K562 (cell line): ENCODE data around the gene MDC1. TPM values are rescaled to one million over a fixed set of nuclear protein-coding genes. Genes with fewer than 3 reads are reported as not detected.

ENCODE experiments used
- C11orf30 ChIP-seq: fragments of 450-650 bp; IDR thresholded peaks from 2 replicates; pipeline ENCODE4 v1.6.1; 2016; ENCODE audit warnings: low read depth, mild to moderate bottlenecking
- CEBPG ChIP-seq, 3 experiments: fragments of 200-800 bp in 1 of 3; sonication (Bioruptor generic) in 1 of 3; sonication (generic) in 1 of 3; formaldehyde crosslinking in 1 of 3; IDR thresholded peaks in 2 of 3; conservative IDR thresholded peaks in 1 of 3; 2 replicates each; pipeline versions ENCODE4 v1.6.1 to v1.8.0; 2016 to 2022; ENCODE audit warnings: missing compliant biosample characterization in 2 of 3, missing genetic modification characterization in 2 of 3, mild to moderate bottlenecking in 1 of 3, missing genetic modification reagents in 1 of 3
- DACH1 ChIP-seq: fragments of 450-650 bp; IDR thresholded peaks from 2 replicates; pipeline ENCODE4 v1.6.1; 2018; ENCODE audit not compliant: partially characterized antibody
- HES1 ChIP-seq: fragments of 450-650 bp; IDR thresholded peaks from 2 replicates; pipeline ENCODE4 v1.6.1; 2016; ENCODE audit warnings: low read depth, mild to moderate bottlenecking, moderate library complexity
- JUND ChIP-seq, 2 experiments: IDR thresholded peaks; 2 replicates in 1 of 2; 3 replicates in 1 of 2; pipeline ENCODE4 v1.6.1; 2011; ENCODE audit warnings: borderline replicate concordance in 2 of 2, low read depth in 2 of 2, low read length in 2 of 2, improper control_type of control experiment in 1 of 2, missing biosample characterization in 1 of 2, missing genetic modification characterization in 1 of 2, missing genetic modification reagents in 1 of 2
- MITF ChIP-seq: IDR thresholded peaks from 2 replicates; pipeline ENCODE4 v1.6.1; 2014; ENCODE audit warnings: antibody characterized with exemption
- SMARCC2 ChIP-seq: fragments of 450-650 bp; IDR thresholded peaks from 2 replicates; pipeline ENCODE4 v1.6.1; 2017; ENCODE audit warnings: antibody characterized with exemption, moderate library complexity, mild to moderate bottlenecking, low read depth
- SP1 ChIP-seq: sonication (generic); formaldehyde crosslinking; IDR thresholded peaks from 2 replicates; pipeline ENCODE4 v1.8.1; 2022; ENCODE audit warnings: mild to moderate bottlenecking, missing genetic modification reagents
- TAL1 ChIP-seq: fragments of 450-650 bp; IDR thresholded peaks from 2 replicates; pipeline ENCODE4 v1.6.1; 2016; ENCODE audit warnings: mild to moderate bottlenecking
- WHSC1 ChIP-seq: IDR thresholded peaks from one replicate; pipeline ENCODE4 v1.6.1; 2012; ENCODE audit warnings: low read length, control low read depth, inconsistent platforms
- ZNF785 ChIP-seq: fragments of 250-450 bp; sonication (Bioruptor Pico); IDR thresholded peaks from 2 replicates; pipeline ENCODE4 v1.4.0; 2020; ENCODE audit warnings: mild to moderate bottlenecking
- polyA plus RNA-seq, 8 experiments: library from polyadenylated mRNA; depleted of rRNA in 4 of 8; stranded (reverse) in 5 of 8; unstranded in 3 of 8; fragments of >200 nt; fragmentation: Nextera tagmentation in 2 of 8; fragmentation: Illumina TruSeq in 1 of 8; extraction: Ambion mirVana in 2 of 8; extraction: Trizol in 1 of 8; gene quantifications; 2 replicates each; pipeline versions ENCODE4 v1.2.1 to v1.2.3, GENCODE V29; 2011 to 2014; ENCODE audit warnings: inconsistent platforms in 1 of 8, missing spikeins in 1 of 8
- total RNA-seq, 7 experiments: library from RNA; depleted of rRNA in 6 of 7; stranded (reverse); fragments of >200 nt in 6 of 7; fragmentation: Illumina TruSeq in 2 of 7; extraction: Trizol in 2 of 7; gene quantifications; 2 replicates each; pipeline versions ENCODE4 v1.2.1 to v1.2.3, GENCODE V29; 2011 to 2021; ENCODE audit warnings: low replicate concordance in 1 of 7
- TF ChIP-seq, protein P1 (sequence below): fragments of 250-450 bp; sonication (Bioruptor Pico); IDR thresholded peaks from 2 replicates; pipeline ENCODE4 v1.5.0; 2021; ENCODE audit warnings: mild to moderate bottlenecking, moderate library complexity
- TF ChIP-seq, protein P2 (sequence below): fragments of 200-800 bp; sonication (Bioruptor generic); IDR thresholded peaks from 2 replicates; pipeline ENCODE4 v1.6.1; 2017; ENCODE audit warnings: missing genetic modification characterization, missing compliant biosample characterization
- TF ChIP-seq, protein P3 (sequence below): fragments of 450-650 bp; formaldehyde crosslinking; IDR thresholded peaks from 2 replicates; pipeline ENCODE4 v1.4.0; 2022; ENCODE audit warnings: missing genetic modification characterization
- TF ChIP-seq, protein P4 (sequence below): fragments of 200-800 bp; sonication (Bioruptor generic); IDR thresholded peaks from 2 replicates; pipeline ENCODE4 v1.6.1; 2017; ENCODE audit warnings: missing genetic modification characterization, missing compliant biosample characterization

Gene MDC1
- total and polyA plus RNA-seq, 9 of the 15 experiments (the other 6 are each of a cell fraction or from before 2014, with no cell fraction given), result 8.2 to 114 (median 20.0) TPM

DNA sequence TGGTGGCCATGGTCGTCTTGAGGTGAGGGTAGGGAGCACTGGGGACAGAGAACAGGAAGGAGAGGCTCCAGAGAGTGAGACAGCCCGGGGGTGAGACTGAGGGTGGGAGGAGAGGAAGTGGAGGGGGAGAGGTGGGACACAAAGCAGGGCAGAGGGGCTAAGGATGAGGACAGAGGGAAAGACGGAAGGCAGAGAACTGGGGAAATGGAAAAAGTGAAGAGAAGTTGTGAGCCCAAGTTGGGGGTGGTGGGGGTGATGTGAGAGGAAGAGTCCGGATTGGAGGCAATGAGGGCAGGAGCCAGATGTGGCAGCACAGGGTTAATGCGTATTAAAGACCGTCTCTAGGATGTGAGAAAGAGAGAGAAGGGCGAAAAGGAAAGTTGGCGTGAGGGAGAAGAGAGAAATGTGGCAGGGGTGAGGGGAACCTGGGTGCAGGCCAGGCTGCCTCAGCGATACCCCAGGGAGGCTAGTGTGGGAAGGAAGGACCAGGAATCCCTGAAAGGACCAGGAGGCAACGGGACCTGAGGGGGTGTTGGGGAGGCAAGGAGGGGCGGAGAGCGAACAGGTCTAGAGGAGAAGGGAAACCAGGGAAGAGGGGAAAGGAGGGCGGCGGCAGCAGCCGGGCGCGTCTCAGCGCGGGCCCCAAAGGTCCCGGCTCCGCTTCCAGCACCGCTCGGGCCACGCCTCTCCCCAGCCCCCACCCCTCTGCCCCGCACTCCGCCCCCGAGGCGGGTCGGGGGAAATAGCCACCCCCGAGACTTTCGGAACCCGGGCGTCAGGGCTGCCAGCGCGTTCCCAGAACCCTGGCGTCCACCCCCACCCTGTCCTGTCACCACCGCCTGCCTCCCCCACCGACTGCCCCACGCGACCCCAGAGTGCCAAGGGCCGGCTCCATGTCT lies 30.8 kb downstream of the MDC1 start, which contains the start of gene PPP1R18 (continued):
- TF ChIP-seq CEBPG (CRISPR knock-in tag; IDR thresholded peaks at IDR 0.05), result no peak
- TF ChIP-seq CEBPG (tag; conservative IDR thresholded peaks at IDR 0.05 in 1 of 2, IDR thresholded peaks at IDR 0.05 in 1 of 2), result no peak
- no peak; the same call in 1 of the 2 replicates for TF ChIP-seq SP1
- no peak for TF ChIP-seq SMARCC2
- TF ChIP-seq, protein P1, sequence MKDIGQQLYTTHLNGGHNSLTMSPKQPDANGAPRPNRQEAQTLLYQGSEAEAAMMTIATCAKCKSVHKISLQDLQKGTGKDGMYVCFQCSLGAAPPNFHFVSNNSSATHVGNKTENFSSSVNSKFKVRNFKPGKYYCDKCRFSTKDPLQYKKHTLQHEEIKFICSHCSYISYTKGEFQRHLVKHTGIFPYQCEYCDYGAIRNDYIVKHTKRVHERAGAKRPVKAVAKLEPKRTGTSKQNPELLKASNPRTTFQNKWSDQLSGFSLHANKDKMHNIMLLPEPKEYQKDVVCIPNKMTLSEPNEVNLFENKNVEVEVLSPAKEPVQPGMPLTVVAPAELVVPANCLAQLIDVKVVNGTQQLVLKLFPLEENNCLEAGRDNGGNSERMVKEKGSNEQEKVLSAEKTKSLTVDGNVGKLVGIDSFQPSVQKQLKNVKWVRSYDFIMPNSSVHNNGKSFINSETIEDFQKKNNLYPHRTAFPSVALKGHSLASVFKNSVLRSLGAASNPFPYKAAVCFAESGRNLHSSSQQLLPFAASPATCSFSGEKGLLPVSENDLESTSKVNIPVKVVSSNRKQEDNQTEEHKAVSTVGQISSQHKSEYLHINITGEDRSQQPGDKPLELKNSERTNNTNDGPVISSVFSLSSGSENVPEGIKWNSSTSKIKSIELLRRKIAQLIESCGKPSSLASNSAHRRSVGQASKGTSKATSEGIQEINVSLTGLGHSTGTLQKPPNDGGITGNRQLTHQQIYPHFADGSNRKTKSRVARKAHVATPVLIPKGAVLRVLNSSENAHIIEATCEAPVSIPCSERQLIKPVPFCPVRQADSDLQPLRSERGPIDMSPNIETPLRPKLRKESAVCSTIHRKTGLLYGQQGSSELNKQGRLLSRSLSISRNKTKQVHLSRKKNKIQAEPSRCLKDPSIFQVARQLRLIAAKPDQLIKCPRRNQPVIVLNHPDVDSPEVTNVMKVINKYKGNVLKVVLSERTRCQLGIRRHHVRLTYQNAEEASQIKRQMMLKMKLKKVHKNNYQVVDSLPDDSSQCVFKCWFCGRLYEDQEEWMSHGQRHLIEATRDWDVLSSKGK, result no peak
- no peak for TF ChIP-seq TAL1
- no peak for TF ChIP-seq JUND (IDR thresholded peaks at IDR 0.05; ENCODE audit: borderline replicate concordance, low read depth, low read length)
- no peak for TF ChIP-seq JUND (tag; IDR thresholded peaks at IDR 0.05; ENCODE audit: borderline replicate concordance, low read depth, low read length)
- TF ChIP-seq C11orf30, result no peak
- TF ChIP-seq ZNF785, result no peak
- TF ChIP-seq HES1, result no peak
- TF ChIP-seq WHSC1, result no peak
- TF ChIP-seq, protein P2, sequence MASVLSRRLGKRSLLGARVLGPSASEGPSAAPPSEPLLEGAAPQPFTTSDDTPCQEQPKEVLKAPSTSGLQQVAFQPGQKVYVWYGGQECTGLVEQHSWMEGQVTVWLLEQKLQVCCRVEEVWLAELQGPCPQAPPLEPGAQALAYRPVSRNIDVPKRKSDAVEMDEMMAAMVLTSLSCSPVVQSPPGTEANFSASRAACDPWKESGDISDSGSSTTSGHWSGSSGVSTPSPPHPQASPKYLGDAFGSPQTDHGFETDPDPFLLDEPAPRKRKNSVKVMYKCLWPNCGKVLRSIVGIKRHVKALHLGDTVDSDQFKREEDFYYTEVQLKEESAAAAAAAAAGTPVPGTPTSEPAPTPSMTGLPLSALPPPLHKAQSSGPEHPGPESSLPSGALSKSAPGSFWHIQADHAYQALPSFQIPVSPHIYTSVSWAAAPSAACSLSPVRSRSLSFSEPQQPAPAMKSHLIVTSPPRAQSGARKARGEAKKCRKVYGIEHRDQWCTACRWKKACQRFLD (CRISPR knock-in tag), result no peak
- TF ChIP-seq, protein P3, sequence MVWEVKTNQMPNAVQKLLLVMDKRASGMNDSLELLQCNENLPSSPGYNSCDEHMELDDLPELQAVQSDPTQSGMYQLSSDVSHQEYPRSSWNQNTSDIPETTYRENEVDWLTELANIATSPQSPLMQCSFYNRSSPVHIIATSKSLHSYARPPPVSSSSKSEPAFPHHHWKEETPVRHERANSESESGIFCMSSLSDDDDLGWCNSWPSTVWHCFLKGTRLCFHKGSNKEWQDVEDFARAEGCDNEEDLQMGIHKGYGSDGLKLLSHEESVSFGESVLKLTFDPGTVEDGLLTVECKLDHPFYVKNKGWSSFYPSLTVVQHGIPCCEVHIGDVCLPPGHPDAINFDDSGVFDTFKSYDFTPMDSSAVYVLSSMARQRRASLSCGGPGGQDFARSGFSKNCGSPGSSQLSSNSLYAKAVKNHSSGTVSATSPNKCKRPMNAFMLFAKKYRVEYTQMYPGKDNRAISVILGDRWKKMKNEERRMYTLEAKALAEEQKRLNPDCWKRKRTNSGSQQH (CRISPR knock-in tag), result 0 out of 2 replicates have a peak, but pooled peaks have one; percentile 16
- TF ChIP-seq, protein P4, sequence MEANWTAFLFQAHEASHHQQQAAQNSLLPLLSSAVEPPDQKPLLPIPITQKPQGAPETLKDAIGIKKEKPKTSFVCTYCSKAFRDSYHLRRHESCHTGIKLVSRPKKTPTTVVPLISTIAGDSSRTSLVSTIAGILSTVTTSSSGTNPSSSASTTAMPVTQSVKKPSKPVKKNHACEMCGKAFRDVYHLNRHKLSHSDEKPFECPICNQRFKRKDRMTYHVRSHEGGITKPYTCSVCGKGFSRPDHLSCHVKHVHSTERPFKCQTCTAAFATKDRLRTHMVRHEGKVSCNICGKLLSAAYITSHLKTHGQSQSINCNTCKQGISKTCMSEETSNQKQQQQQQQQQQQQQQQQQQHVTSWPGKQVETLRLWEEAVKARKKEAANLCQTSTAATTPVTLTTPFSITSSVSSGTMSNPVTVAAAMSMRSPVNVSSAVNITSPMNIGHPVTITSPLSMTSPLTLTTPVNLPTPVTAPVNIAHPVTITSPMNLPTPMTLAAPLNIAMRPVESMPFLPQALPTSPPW (CRISPR knock-in tag), result peak; percentile 76
- TF ChIP-seq MITF, result no peak
- no peak for TF ChIP-seq DACH1
